ENCODE data around the gene SHISAL2B.

SHISAL2B gene

GRCh38 chr5:64759960-64760660, 69.8 kb downstream of the SHISAL2B start:
- H3K4me3 ChIP-seq (ENCODE audit: low read length) = no peak overlapping the region
- no peak for DNase-seq (ENCODE audit: low read depth)
- TF ChIP-seq CTCF (IDR thresholded peaks at IDR 0.05; ENCODE audit: insufficient read depth, low read depth, low read length, missing control alignments) = no peak

GRCh38 chr5:64763948-64764503, 73.7 kb downstream of the SHISAL2B start:
- no peak overlapping the region for H3K4me3 ChIP-seq (ENCODE audit: low read length)
- no peak for DNase-seq (ENCODE audit: low read depth)

GRCh38 chr5:64765804-64766504, 75.7 kb downstream of the SHISAL2B start:
- no peak overlapping the region for H3K4me3 ChIP-seq (ENCODE audit: low read length)
- no peak for TF ChIP-seq CTCF (IDR thresholded peaks at IDR 0.05; ENCODE audit: insufficient read depth, low read depth, low read length, missing control alignments)
- peak; percentile 99 for DNase-seq (ENCODE audit: low read depth)

More at GRCh38 chr5:64763948-64764503, 73.7 kb downstream of the SHISAL2B start:
- no peak for TF ChIP-seq CTCF (IDR thresholded peaks at IDR 0.05; ENCODE audit: insufficient read depth, low read depth, low read length, missing control alignments)

- TF ChIP-seq CTCF (IDR thresholded peaks at IDR 0.05; ENCODE audit: insufficient read depth, low read depth, low read length, missing control alignments) = no peak
- DNase-seq (ENCODE audit: low read depth) = no peak
- peak overlapping the region; percentile 72 for H3K4me3 ChIP-seq (ENCODE audit: low read length)
Measured at GRCh38 chr5:64766941-64767340, 76.6 kb downstream of the SHISAL2B start.
